ENCODE measurements around the gene DTYMK. TPM values are rescaled to one million over a fixed set of nuclear protein-coding genes. Genes with fewer than 3 reads are reported as not detected.
A peak's percentile ranks its signal among the peaks of the same experiment; 100 is the strongest.

Gene DTYMK
- polyA plus RNA-seq, 1 of the 3 experiments (the other 2 are of a cell fraction): 51.1 TPM

GRCh38 chr2:241637795-241638660 is 48.6 kb downstream of the DTYMK start:
- WGBS (ENCODE audit: low lambda C conversion rate): 3% methylated on average over 16 of the region's 67 CpGs
- H3K79me2 ChIP-seq (ENCODE audit: insufficient read depth): peaks cover 90% of the 10 kb centered on the region
- peaks cover 8 to 19% of the 10 kb centered on the region in 2 experiments for H3K36me3 ChIP-seq (replicated peaks in 1 of 2; ENCODE audit: control insufficient read depth in 1 of 2, insufficient read depth in 2 of 2, low read length in 1 of 2)
- peak overlapping the region; percentile 90 to 92 for H3K4me3 ChIP-seq (ENCODE audit: low read depth in 2 of 2, low read length in 1 of 2)
- H4K20me1 ChIP-seq (ENCODE audit: insufficient read depth): peaks cover 61% of the 10 kb centered on the region
- H3K4me2 ChIP-seq: peak overlapping the region; percentile 90
- ChIA-PET CTCF (interaction anchor here (1.0 to 1.7 kb wide), 3 partner anchors 13 to 27 kb away, joined by 3 to 9 read pairs (median 7); no protein-coding TSS in a partner anchor), POLR2A (interaction anchor here (2.1 kb wide), 1 partner anchor 134 kb away, joined by 4 read pairs; no protein-coding TSS in a partner anchor)
- no peaks in the 10 kb centered on the region for H3K9me3 ChIP-seq
- peak overlapping the region; percentile 89; the same call in 1 of the 2 replicates for H2AFZ ChIP-seq (ENCODE audit: low read depth)
- no peaks in the 10 kb centered on the region for H3K9me2 ChIP-seq
- TF ChIP-seq USF1 (IDR thresholded peaks at IDR 0.05; ENCODE audit: borderline replicate concordance, low read depth) (no peak), CHD2 (IDR thresholded peaks at IDR 0.05; ENCODE audit: low read length, partially characterized antibody) (peak; percentile 1)
- peak overlapping the region; percentile 96 to 99; a peak in 3 of 4 replicates for H3K27ac ChIP-seq (ENCODE audit: low read depth in 2 of 2, low read length in 1 of 2)
- H3F3A ChIP-seq (replicated peaks; ENCODE audit: insufficient read depth): peaks cover 8% of the 10 kb centered on the region
- H3K4me1 ChIP-seq (ENCODE audit: control insufficient read depth in 1 of 2, insufficient read depth in 2 of 2, low read depth in 1 of 2, low read length in 1 of 2): peaks cover 3 to 22% of the 10 kb centered on the region in 2 experiments
- H3K9ac ChIP-seq: peak overlapping the region; percentile 97
- DNase-seq: no peak
- H3K27me3 ChIP-seq (ENCODE audit: insufficient read depth): no peaks in the 10 kb centered on the region

DNA sequence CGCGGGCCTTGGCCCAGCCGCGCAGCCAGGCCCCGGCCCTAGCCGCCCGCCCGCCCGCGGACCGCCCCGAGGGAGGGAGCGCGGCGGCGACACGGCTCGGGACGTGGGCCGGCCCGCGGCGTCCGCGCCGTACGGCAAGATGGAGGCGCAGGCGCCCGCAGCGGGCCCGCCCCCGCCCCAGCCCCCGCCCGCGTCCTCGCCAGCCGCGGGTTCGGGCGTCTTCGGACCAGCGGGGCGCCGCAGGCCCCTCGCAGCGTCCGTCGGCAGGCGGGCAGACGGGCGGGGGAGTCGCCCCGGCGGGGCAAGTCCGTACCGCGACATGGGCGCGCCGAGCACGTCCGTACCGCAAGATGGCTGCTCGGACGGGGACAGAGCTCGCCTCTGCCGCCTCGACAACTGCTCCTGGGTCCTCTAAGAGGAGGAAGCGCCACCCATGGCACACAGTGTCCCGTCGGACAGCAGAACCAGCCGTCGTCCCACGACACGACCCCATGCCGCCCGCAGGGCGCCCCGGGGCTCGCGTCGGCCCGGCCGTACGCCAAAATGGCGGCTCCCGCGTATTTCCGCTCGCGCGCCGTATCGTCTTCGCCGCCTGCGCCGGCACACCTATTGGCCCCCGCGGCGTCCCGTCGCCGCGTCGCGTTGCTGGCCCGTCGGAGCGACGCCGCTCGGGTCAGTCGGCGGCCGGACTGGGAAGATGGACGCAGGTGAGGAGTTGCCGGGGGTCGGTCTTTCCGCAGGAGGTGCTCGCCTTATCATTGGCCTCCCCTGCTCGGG is 49.4 kb downstream of the DTYMK start, which contains the start of the genes ATG4B and THAP4:
Gene ATG4B, plus strand, starts transcription at position 676 of the 777 bp plus-strand sequence. Its CDS starts 22 bp downstream, at position 698.
Gene THAP4, minus strand, starts transcription at position 141 of the 777 bp plus-strand sequence. CDS start 141 bp downstream, outside the sequence.
- Histone ChIP-seq H3K36me3 (replicated peaks in 1 of 2; ENCODE audit: control insufficient read depth in 1 of 2, insufficient read depth in 2 of 2, low read length in 1 of 2) (peaks cover 13 to 27% of the 10 kb centered on the region in 2 experiments), H3K9ac (peak within 1 kb of the TSS; percentile 97), H3K9me2 (no peaks in the 10 kb centered on the region), H3K27me3 (ENCODE audit: insufficient read depth) (no peaks in the 10 kb centered on the region), H3K4me1 (ENCODE audit: control insufficient read depth in 1 of 2, insufficient read depth in 2 of 2, low read depth in 1 of 2, low read length in 1 of 2) (peaks cover 3 to 22% of the 10 kb centered on the region in 2 experiments), H3F3A (replicated peaks; ENCODE audit: insufficient read depth) (peaks cover 8% of the 10 kb centered on the region), H3K4me3 (ENCODE audit: low read depth in 2 of 2, low read length in 1 of 2) (peak within 1 kb of the TSS; percentile 92 to 96), H2AFZ (ENCODE audit: low read depth) (peak within 1 kb of the TSS; percentile 89), H4K20me1 (ENCODE audit: insufficient read depth) (peaks cover 58% of the 10 kb centered on the region), H3K4me2 (peak within 1 kb of the TSS; percentile 98), H3K9me3 (no peaks in the 10 kb centered on the region), H3K27ac (ENCODE audit: low read depth in 2 of 2, low read length in 1 of 2) (peak within 1 kb of the TSS; percentile 96 to 99), H3K79me2 (ENCODE audit: insufficient read depth) (peaks cover 90% of the 10 kb centered on the region)
- WGBS (ENCODE audit: low lambda C conversion rate): 0% methylated on average over 10 of the region's 123 CpGs
- ChIA-PET POLR2A (interaction anchor here (2.1 kb wide), 1 partner anchor 133 kb away, joined by 4 read pairs; no protein-coding TSS in a partner anchor), CTCF (interaction anchor here (1.0 to 1.7 kb wide), 3 partner anchors 13 to 28 kb away, joined by 3 to 9 read pairs (median 7); no protein-coding TSS in a partner anchor)
- peak; percentile 95 for DNase-seq
- TF ChIP-seq SIN3A (IDR thresholded peaks at IDR 0.05; ENCODE audit: borderline replicate concordance, low read depth, low read length): no peak
- TF ChIP-seq CHD2 (IDR thresholded peaks at IDR 0.05; ENCODE audit: low read length, partially characterized antibody): peak; percentile 65
- no peak; the same call in 1 of the 2 replicates for TF ChIP-seq TCF12 (IDR thresholded peaks at IDR 0.05)
- TF ChIP-seq NFIC (IDR thresholded peaks at IDR 0.05; ENCODE audit: borderline replicate concordance): no peak
- TF ChIP-seq ZBTB33 (IDR thresholded peaks at IDR 0.05; ENCODE audit: borderline replicate concordance, low read depth): peak; percentile 65; the same call in 1 of the 2 replicates
- peak; percentile 88 for TF ChIP-seq TAF1 (IDR thresholded peaks at IDR 0.05; ENCODE audit: borderline replicate concordance, low read depth, low read length)
- TF ChIP-seq, protein P1, sequence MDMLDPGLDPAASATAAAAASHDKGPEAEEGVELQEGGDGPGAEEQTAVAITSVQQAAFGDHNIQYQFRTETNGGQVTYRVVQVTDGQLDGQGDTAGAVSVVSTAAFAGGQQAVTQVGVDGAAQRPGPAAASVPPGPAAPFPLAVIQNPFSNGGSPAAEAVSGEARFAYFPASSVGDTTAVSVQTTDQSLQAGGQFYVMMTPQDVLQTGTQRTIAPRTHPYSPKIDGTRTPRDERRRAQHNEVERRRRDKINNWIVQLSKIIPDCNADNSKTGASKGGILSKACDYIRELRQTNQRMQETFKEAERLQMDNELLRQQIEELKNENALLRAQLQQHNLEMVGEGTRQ (IDR thresholded peaks at IDR 0.05; ENCODE audit: borderline replicate concordance, low read depth, low read length): no peak
- TF ChIP-seq FOXJ3 (CRISPR knock-in tag; IDR thresholded peaks at IDR 0.05): no peak
- no peak for TF ChIP-seq FOXM1 (IDR thresholded peaks at IDR 0.05; ENCODE audit: low read depth)
- no peak for TF ChIP-seq FOSL2 (IDR thresholded peaks at IDR 0.05; ENCODE audit: borderline replicate concordance, low read depth)
- TF ChIP-seq TEAD4 (IDR thresholded peaks at IDR 0.05; ENCODE audit: borderline replicate concordance, insufficient read depth): no peak
- TF ChIP-seq RXRA (IDR thresholded peaks at IDR 0.05; ENCODE audit: borderline replicate concordance, low read depth): no peak
- TF ChIP-seq SMC3 (IDR thresholded peaks at IDR 0.05; ENCODE audit: low read depth, low read length): no peak
- TF ChIP-seq RCOR1 (IDR thresholded peaks at IDR 0.05; ENCODE audit: low read length): no peak; the same call in 1 of the 2 replicates
- TF ChIP-seq, protein P2, sequence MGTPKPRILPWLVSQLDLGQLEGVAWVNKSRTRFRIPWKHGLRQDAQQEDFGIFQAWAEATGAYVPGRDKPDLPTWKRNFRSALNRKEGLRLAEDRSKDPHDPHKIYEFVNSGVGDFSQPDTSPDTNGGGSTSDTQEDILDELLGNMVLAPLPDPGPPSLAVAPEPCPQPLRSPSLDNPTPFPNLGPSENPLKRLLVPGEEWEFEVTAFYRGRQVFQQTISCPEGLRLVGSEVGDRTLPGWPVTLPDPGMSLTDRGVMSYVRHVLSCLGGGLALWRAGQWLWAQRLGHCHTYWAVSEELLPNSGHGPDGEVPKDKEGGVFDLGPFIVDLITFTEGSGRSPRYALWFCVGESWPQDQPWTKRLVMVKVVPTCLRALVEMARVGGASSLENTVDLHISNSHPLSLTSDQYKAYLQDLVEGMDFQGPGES (IDR thresholded peaks at IDR 0.05; ENCODE audit: low read depth, low read length): no peak
- TF ChIP-seq GATA2 (CRISPR knock-in tag; IDR thresholded peaks at IDR 0.05): no peak
- peak; percentile 84 for TF ChIP-seq ELF1 (IDR thresholded peaks at IDR 0.05)
- TF ChIP-seq RFX5 (IDR thresholded peaks at IDR 0.05; ENCODE audit: low read length): no peak
- TF ChIP-seq POLR2AphosphoS5 (IDR thresholded peaks at IDR 0.05; ENCODE audit: low read depth, low read length): peak; percentile 86
